GM21515 (cell line): ENCODE data around the gene MEGF6.
"Not testable (repeated sequence)": the region's sequence is repeated elsewhere in the genome, so short reads cannot be mapped to it uniquely, and the experiment has no call there.

Experiments
- ATAC-seq: cut with Tn5 transposase; IDR thresholded peaks from one replicate; pipeline ENCODE4 v1.9.1; 2021; ENCODE audit not compliant: unreplicated experiment

Gene MEGF6

GRCh38 chr1:3596663-3597598 lies 14.4 kb downstream of the MEGF6 start:
- ATAC-seq = no peak

GRCh38 chr1:3595949-3596348 lies 15.4 kb downstream of the MEGF6 start:
- no peak for ATAC-seq

- no peak for ATAC-seq
These were observed 16.5 kb downstream of the MEGF6 start for GRCh38 chr1:3594706-3595377.

GRCh38 chr1:3593745-3594144 lies 17.6 kb downstream of the MEGF6 start:
- ATAC-seq = no peak

- no peak for ATAC-seq
These were observed 18.0 kb downstream of the MEGF6 start for GRCh38 chr1:3593334-3593733.

- ATAC-seq = no peak
These were observed 20.1 kb downstream of the MEGF6 start for GRCh38 chr1:3590951-3591865.

- no peak for ATAC-seq
These were observed 21.1 kb downstream of the MEGF6 start for GRCh38 chr1:3590139-3590763.

GRCh38 chr1:3588395-3588794 lies 22.9 kb downstream of the MEGF6 start:
- no peak for ATAC-seq

- ATAC-seq = no peak
These were observed 24.1 kb downstream of the MEGF6 start for GRCh38 chr1:3586986-3587759.

- no peak for ATAC-seq
These were observed 25.3 kb downstream of the MEGF6 start for GRCh38 chr1:3585940-3586568.

GRCh38 chr1:3585353-3585868 lies 25.9 kb downstream of the MEGF6 start:
- ATAC-seq = not testable (repeated sequence)

- no peak for ATAC-seq
These were observed 26.4 kb downstream of the MEGF6 start for GRCh38 chr1:3584915-3585314.

GRCh38 chr1:3583751-3584150 lies 27.6 kb downstream of the MEGF6 start:
- ATAC-seq = not testable (repeated sequence)

- no peak for ATAC-seq
These were observed 29.8 kb downstream of the MEGF6 start for GRCh38 chr1:3581296-3582036.

- ATAC-seq = no peak
These were observed 31.1 kb downstream of the MEGF6 start for GRCh38 chr1:3580231-3580630.

GRCh38 chr1:3579626-3580025 lies 31.7 kb downstream of the MEGF6 start:
- ATAC-seq = no peak

GRCh38 chr1:3578906-3579305 lies 32.4 kb downstream of the MEGF6 start:
- ATAC-seq = no peak

- ATAC-seq = no peak
These were observed 32.9 kb downstream of the MEGF6 start for GRCh38 chr1:3578433-3578805.
